Tibial nerve (tissue), 4 donors: ENCODE measurements around the gene GAPDHS.

Source experiments
- CTCF ChIP-seq, 5 experiments: fragments of 200-600 bp in 3 of 5; fragments of 450-650 bp in 2 of 5; sonication (generic) in 3 of 5; IDR thresholded peaks; one replicate each; pipeline ENCODE4 v1.5.1; 2016 to 2019; ENCODE audit warnings: antibody characterized with exemption in 5 of 5, mild to moderate bottlenecking in 3 of 5, moderate library complexity in 2 of 5
- EP300 ChIP-seq, 2 donors: sonication (generic); formaldehyde crosslinking; IDR thresholded peaks; one replicate each; pipeline ENCODE4 v1.6.1; 2017; ENCODE audit warnings: antibody characterized with exemption in 2 of 2, mild to moderate bottlenecking in 1 of 2
- POLR2A ChIP-seq, 2 donors: fragments of 450-650 bp; IDR thresholded peaks; one replicate each; pipeline ENCODE4 v1.6.1; 2017; ENCODE audit warnings: antibody characterized with exemption in 2 of 2, mild to moderate bottlenecking in 2 of 2, moderate library complexity in 2 of 2

DNA sequence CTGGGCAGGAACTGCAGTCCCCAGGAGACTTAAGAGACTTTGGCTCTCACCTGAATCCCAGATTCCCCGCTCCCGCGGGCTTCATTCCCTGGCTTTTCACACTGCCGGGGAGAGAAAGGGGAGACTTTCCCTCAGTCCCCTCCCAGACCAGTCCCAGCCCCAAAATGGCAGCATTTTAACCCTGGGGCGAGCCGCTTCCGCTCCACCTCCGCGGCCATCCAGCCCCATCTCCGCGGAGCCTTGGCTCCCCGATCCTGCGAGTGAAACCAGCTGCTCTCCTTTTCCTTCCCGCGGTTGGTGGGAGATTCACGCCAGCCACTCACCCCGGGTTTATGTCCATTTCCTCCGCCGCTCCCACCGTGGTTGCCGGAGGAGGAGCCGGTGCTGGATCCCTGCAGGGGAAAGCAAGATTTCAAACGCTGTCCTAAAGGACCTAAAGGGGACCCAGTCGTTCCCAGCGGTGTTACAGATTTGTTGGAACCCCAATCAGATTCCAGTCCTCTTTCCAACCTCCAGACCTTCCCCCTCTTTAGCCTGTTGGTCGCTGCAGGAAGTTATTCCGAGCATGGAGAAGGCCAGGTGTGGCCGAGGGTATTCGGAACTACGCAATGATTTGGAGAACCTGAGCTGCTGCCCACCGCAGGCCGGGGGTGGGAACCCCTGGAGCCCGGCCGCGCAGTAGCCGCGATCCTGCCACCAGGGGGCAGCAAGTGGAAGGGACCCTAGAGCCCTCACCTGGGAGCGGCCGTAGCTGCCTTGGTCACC lies 23.2 kb upstream of the GAPDHS start:
- peak; percentile 84 to 89 (median 87) for TF ChIP-seq CTCF (IDR thresholded peaks at IDR 0.05)
- TF ChIP-seq POLR2A (IDR thresholded peaks at IDR 0.05) = no peak
- TF ChIP-seq EP300 (IDR thresholded peaks at IDR 0.05) = no peak
